H9 (cell line): ENCODE results near the gene ITGB1BP1. TPM values are rescaled to one million over a fixed set of nuclear protein-coding genes. Genes with fewer than 3 reads are reported as not detected.

Experiments
- DNase-seq: peaks from one replicate; pipeline ENCODE4 v3.0.0-alpha.2; 2017
- H2AFZ ChIP-seq: one replicate; pipeline ENCODE4 v1.6.1; 2013; ENCODE audit warnings: mild to moderate bottlenecking, low read length, control low read depth, moderate library complexity
- H2AK5ac ChIP-seq: 2 replicates; pipeline ENCODE4 v1.6.1; 2013; ENCODE audit warnings: low read length, control low read depth, mixed read lengths; ENCODE audit not compliant: insufficient read length
- H2BK120ac ChIP-seq: one replicate; pipeline ENCODE4 v1.6.1; 2013; ENCODE audit warnings: low read depth, mild to moderate bottlenecking, low read length, control low read depth, inconsistent platforms; ENCODE audit not compliant: poor library complexity, severe bottlenecking
- H2BK12ac ChIP-seq: 2 replicates; pipeline ENCODE4 v1.6.1; 2013; ENCODE audit warnings: low read length, control low read depth, mixed read lengths, low read depth; ENCODE audit not compliant: insufficient read length
- H2BK15ac ChIP-seq: 2 replicates; pipeline ENCODE4 v1.6.1; 2013; ENCODE audit warnings: low read depth, low read length, control low read depth
- H2BK20ac ChIP-seq: one replicate; pipeline ENCODE4 v1.6.1; 2013; ENCODE audit warnings: low read depth, mild to moderate bottlenecking, low read length, control low read depth, inconsistent platforms; ENCODE audit not compliant: poor library complexity, severe bottlenecking
- H2BK5ac ChIP-seq: 2 replicates; pipeline ENCODE4 v1.6.1; 2013; ENCODE audit warnings: low read length, control low read depth, mixed read lengths; ENCODE audit not compliant: insufficient read length
- H3K14ac ChIP-seq: 2 replicates; pipeline ENCODE4 v1.6.1; 2013; ENCODE audit warnings: low read length, control low read depth; ENCODE audit not compliant: insufficient read depth
- H3K18ac ChIP-seq: 2 replicates; pipeline ENCODE4 v1.6.1; 2013; ENCODE audit warnings: low read depth, mild to moderate bottlenecking, mixed read lengths, low read length, control low read depth; ENCODE audit not compliant: insufficient read length
- H3K23ac ChIP-seq: 2 replicates; pipeline ENCODE4 v1.6.1; 2013; ENCODE audit warnings: low read length, control low read depth, mixed read lengths, low read depth; ENCODE audit not compliant: insufficient read length
- H3K23me2 ChIP-seq: 2 replicates; pipeline ENCODE4 v1.6.1; 2013; ENCODE audit warnings: low read depth, mild to moderate bottlenecking, mixed read lengths, low read length, control low read depth; ENCODE audit not compliant: insufficient read length, poor library complexity, severe bottlenecking
- H3K27ac ChIP-seq: 2 replicates; pipeline ENCODE4 v1.5.1; 2013; ENCODE audit warnings: low read length, control low read depth, mixed read lengths, low read depth; ENCODE audit not compliant: insufficient read length
- H3K27me3 ChIP-seq: 2 replicates; pipeline ENCODE4 v1.6.1; 2013; ENCODE audit warnings: low read length, control low read depth, inconsistent platforms; ENCODE audit not compliant: insufficient read depth
- H3K4ac ChIP-seq: 2 replicates; pipeline ENCODE4 v1.6.1; 2013; ENCODE audit warnings: low read depth, mild to moderate bottlenecking, control low read depth, inconsistent platforms, low read length, moderate library complexity
- H3K4me1 ChIP-seq: 2 replicates; pipeline ENCODE4 v1.6.1; 2013; ENCODE audit warnings: low read length, control low read depth, inconsistent platforms; ENCODE audit not compliant: insufficient read depth
- H3K4me2 ChIP-seq: 2 replicates; pipeline ENCODE4 v1.6.1; 2013; ENCODE audit warnings: low read length, control low read depth, mixed read lengths; ENCODE audit not compliant: insufficient read length, insufficient read depth
- H3K56ac ChIP-seq: 2 replicates; pipeline ENCODE4 v1.6.1; 2013; ENCODE audit warnings: low read depth, mild to moderate bottlenecking, mixed read lengths, low read length, control low read depth; ENCODE audit not compliant: insufficient read length
- H3K79me1 ChIP-seq: 2 replicates; pipeline ENCODE4 v1.6.1; 2013; ENCODE audit warnings: low read depth, mild to moderate bottlenecking, moderate library complexity, low read length, control low read depth, inconsistent platforms; ENCODE audit not compliant: insufficient read depth, poor library complexity, severe bottlenecking
- H3K79me2 ChIP-seq: 2 replicates; pipeline ENCODE4 v1.6.1; 2013; ENCODE audit warnings: low read length, control low read depth, inconsistent platforms; ENCODE audit not compliant: insufficient read depth
- H3K9ac ChIP-seq: 2 replicates; pipeline ENCODE4 v1.6.1; 2013; ENCODE audit warnings: low read length, control low read depth, mixed read lengths; ENCODE audit not compliant: insufficient read length; ENCODE audit errors: extremely low read depth
- H3K9me3 ChIP-seq: one replicate; pipeline ENCODE4 v1.6.1; 2013; ENCODE audit warnings: low read depth, low read length, inconsistent platforms; ENCODE audit not compliant: control insufficient read depth
- H3T11ph ChIP-seq: one replicate; pipeline ENCODE4 v1.6.1; 2013; ENCODE audit warnings: mild to moderate bottlenecking, low read length, control low read depth, inconsistent platforms
- H4K20me1 ChIP-seq: one replicate; pipeline ENCODE4 v1.6.1; 2013; ENCODE audit not compliant: control insufficient read depth, insufficient read length, insufficient read depth
- H4K5ac ChIP-seq: 2 replicates; pipeline ENCODE4 v1.6.1; 2013; ENCODE audit warnings: low read depth, mild to moderate bottlenecking, mixed read lengths, low read length, control low read depth; ENCODE audit not compliant: insufficient read length
- H4K8ac ChIP-seq: replicated peaks from 2 replicates; pipeline ENCODE4 v1.6.1; 2013; ENCODE audit warnings: low read length, control low read depth, mixed read lengths, low read depth; ENCODE audit not compliant: insufficient read length
- H4K91ac ChIP-seq: 2 replicates; pipeline ENCODE4 v1.6.1; 2013; ENCODE audit warnings: low read depth, mild to moderate bottlenecking, moderate library complexity, mixed read lengths, low read length, control low read depth; ENCODE audit not compliant: insufficient read length
- H3K27ac Mint-ChIP-seq, 3 experiments: 2 replicates in 2 of 3; 3 replicates in 1 of 3; pipeline ENCODE4 v1.8.0; 2020 to 2021; ENCODE audit warnings: mixed read lengths in 3 of 3, mild to moderate bottlenecking in 1 of 3, moderate library complexity in 1 of 3
- H3K27me3 Mint-ChIP-seq: 2 replicates; pipeline ENCODE4 v1.8.0; 2021; ENCODE audit warnings: low read depth, mild to moderate bottlenecking, moderate library complexity, mixed read lengths
- H3K36me3 Mint-ChIP-seq, 3 experiments: 2 replicates in 2 of 3; 3 replicates in 1 of 3; pipeline ENCODE4 v1.8.0; 2020 to 2021; ENCODE audit warnings: low read depth in 3 of 3, mixed read lengths in 3 of 3; ENCODE audit not compliant: insufficient read depth in 1 of 3
- H3K4me1 Mint-ChIP-seq, 2 experiments: 2 replicates each; pipeline ENCODE4 v1.8.0; 2020; ENCODE audit warnings: mixed read lengths in 2 of 2
- H3K4me3 Mint-ChIP-seq, 2 experiments: 2 replicates in 1 of 2; 3 replicates in 1 of 2; pipeline ENCODE4 v1.8.0; 2020 to 2021; ENCODE audit warnings: mild to moderate bottlenecking in 2 of 2, mixed read lengths in 2 of 2, moderate library complexity in 1 of 2
- H3K9me3 Mint-ChIP-seq, 2 experiments: 2 replicates in 1 of 2; 3 replicates in 1 of 2; pipeline ENCODE4 v1.8.0; 2020; ENCODE audit warnings: mild to moderate bottlenecking in 2 of 2, mixed read lengths in 2 of 2, moderate library complexity in 1 of 2
- CTCF ChIP-seq: fragments of 200-600 bp; sonication (generic); conservative IDR thresholded peaks from 3 replicates; pipeline ENCODE4 v1.8.0; 2021; ENCODE audit warnings: antibody characterized with exemption, mild to moderate bottlenecking
- WGBS: extraction: QIAGEN DNeasy Blood & Tissue Kit; methylation state at CpG from one replicate; pipeline ENCODE4 v1.1.7; 2013; ENCODE audit warnings: missing lambda C conversion rate, low lambda C conversion rate, mixed read lengths; ENCODE audit not compliant: insufficient read length; ENCODE audit errors: extremely low coverage; 5-methylcytosine and 5-hydroxymethylcytosine counted together
- total RNA-seq: library from RNA; stranded (reverse); gene quantifications from 2 replicates; pipeline ENCODE4 v1.2.1, GENCODE V29; 2021

ITGB1BP1 gene
- total RNA-seq, 1 experiment from 2014 or later = 38.7 TPM

- Histone ChIP-seq H3K56ac (no peak overlapping the region), H3K79me2 (no peaks in the 10 kb centered on the region), H3K4me2 (no peak overlapping the region), H3K9ac (no peak overlapping the region), H3K79me1 (no peaks in the 10 kb centered on the region), H3T11ph (no peak overlapping the region), H3K14ac (no peak overlapping the region), H4K8ac (no peak overlapping the region), H4K5ac (no peak overlapping the region), H2BK20ac (no peak overlapping the region), H2BK120ac (no peak overlapping the region), H2BK12ac (no peak overlapping the region), H3K9me3 (no peaks in the 10 kb centered on the region), H3K27me3 (no peaks in the 10 kb centered on the region), H2BK5ac (no peak overlapping the region), H2BK15ac (no peak overlapping the region), H2AFZ (no peak overlapping the region), H3K18ac (no peak overlapping the region), H3K4ac (no peak overlapping the region), H4K91ac (no peak overlapping the region), H3K27ac (no peak overlapping the region), H3K23me2 (no peaks in the 10 kb centered on the region), H4K20me1 (no peaks in the 10 kb centered on the region), H3K4me1 (no peaks in the 10 kb centered on the region), H2AK5ac (no peak overlapping the region), H3K23ac (no peak overlapping the region)
- TF ChIP-seq CTCF = no peak
- Mint-ChIP-seq H3K36me3 (peaks cover 42 to 75% (median 64%) of the 10 kb centered on the region in 3 experiments; a peak in 6 of 7 replicates), H3K4me1 (no peaks in the 10 kb centered on the region), H3K27me3 (no peaks in the 10 kb centered on the region), H3K9me3 (no peaks in the 10 kb centered on the region), H3K27ac (no peak overlapping the region), H3K4me3 (no peak overlapping the region)
- no peak for DNase-seq
- no CpG with 5 or more reads among the region's 5 CpGs for WGBS
Measured at GRCh38 chr2:9443526-9443925, 20.2 kb upstream of the ITGB1BP1 start.
